Loucy (cell line): ENCODE results near the gene KCNQ2.

ENCODE experiments used
- H2AFZ ChIP-seq: fragments of 200-600 bp; sonication (generic); 2 replicates; pipeline ENCODE4 v1.6.0; 2016; ENCODE audit warnings: antibody characterized with exemption, mild to moderate bottlenecking, low read length, moderate library complexity
- H3F3A ChIP-seq: fragments of 200-600 bp; 2 replicates; pipeline ENCODE4 v1.6.0; 2016; ENCODE audit warnings: antibody characterized with exemption, low read depth, mild to moderate bottlenecking
- H3K27me3 ChIP-seq: fragments of 200-600 bp; sonication (generic); 2 replicates; pipeline ENCODE4 v1.6.1; 2014; ENCODE audit warnings: low read length, mild to moderate bottlenecking; ENCODE audit not compliant: insufficient read depth, poor library complexity, severe bottlenecking
- H3K36me3 ChIP-seq: fragments of 200-600 bp; sonication (generic); 2 replicates; pipeline ENCODE4 v1.6.1; 2016; ENCODE audit warnings: low read length; ENCODE audit not compliant: insufficient read depth
- H3K4me1 ChIP-seq: fragments of 200-600 bp; sonication (generic); 2 replicates; pipeline ENCODE4 v1.5.1; 2014; ENCODE audit warnings: low read length, mild to moderate bottlenecking; ENCODE audit not compliant: insufficient read depth, poor library complexity, severe bottlenecking
- H3K4me2 ChIP-seq: fragments of 200-600 bp; sonication (generic); 2 replicates; pipeline ENCODE4 v1.6.0; 2014; ENCODE audit warnings: antibody characterized with exemption, low read length, low read depth, mild to moderate bottlenecking; ENCODE audit not compliant: poor library complexity, severe bottlenecking
- H3K4me3 ChIP-seq: fragments of 200-600 bp; sonication (generic); 2 replicates; pipeline ENCODE4 v1.5.1; 2014; ENCODE audit warnings: low read length, mild to moderate bottlenecking, mixed read lengths; ENCODE audit not compliant: poor library complexity, severe bottlenecking
- H3K79me2 ChIP-seq: fragments of 200-600 bp; sonication (generic); 2 replicates; pipeline ENCODE4 v1.6.1; 2014; ENCODE audit warnings: low read length; ENCODE audit not compliant: insufficient read depth
- H3K9ac ChIP-seq: fragments of 200-600 bp; sonication (generic); 2 replicates; pipeline ENCODE4 v1.6.0; 2014; ENCODE audit warnings: mild to moderate bottlenecking, low read depth, low read length, moderate library complexity; ENCODE audit not compliant: poor library complexity, severe bottlenecking
- H3K9me2 ChIP-seq: fragments of 200-600 bp; sonication (generic); replicated peaks from 2 replicates; pipeline ENCODE4 v1.6.1; 2016; ENCODE audit warnings: low read depth, low read length, mixed read lengths
- H3K9me3 ChIP-seq: fragments of 200-600 bp; sonication (generic); 2 replicates; pipeline ENCODE4 v1.6.1; 2014; ENCODE audit warnings: mild to moderate bottlenecking, antibody characterized with exemption, low read length, low read depth; ENCODE audit not compliant: insufficient read depth
- H4K20me1 ChIP-seq: fragments of 200-600 bp; sonication (generic); 2 replicates; pipeline ENCODE4 v1.6.0; 2014; ENCODE audit warnings: antibody characterized with exemption, low read length, mild to moderate bottlenecking; ENCODE audit not compliant: insufficient read depth, poor library complexity, severe bottlenecking
- EZH2phosphoT487 ChIP-seq: fragments of 200-600 bp; IDR thresholded peaks from 2 replicates; pipeline ENCODE4 v1.6.1; 2018; ENCODE audit warnings: antibody characterized with exemption, mild to moderate bottlenecking, moderate library complexity, borderline replicate concordance
- TF ChIP-seq, protein P1 (sequence below): fragments of 200-600 bp; sonication (generic); conservative IDR thresholded peaks from 2 replicates; pipeline ENCODE4 v1.5.1; 2014; ENCODE audit warnings: mild to moderate bottlenecking, antibody characterized with exemption, low read length

KCNQ2 gene

DNA sequence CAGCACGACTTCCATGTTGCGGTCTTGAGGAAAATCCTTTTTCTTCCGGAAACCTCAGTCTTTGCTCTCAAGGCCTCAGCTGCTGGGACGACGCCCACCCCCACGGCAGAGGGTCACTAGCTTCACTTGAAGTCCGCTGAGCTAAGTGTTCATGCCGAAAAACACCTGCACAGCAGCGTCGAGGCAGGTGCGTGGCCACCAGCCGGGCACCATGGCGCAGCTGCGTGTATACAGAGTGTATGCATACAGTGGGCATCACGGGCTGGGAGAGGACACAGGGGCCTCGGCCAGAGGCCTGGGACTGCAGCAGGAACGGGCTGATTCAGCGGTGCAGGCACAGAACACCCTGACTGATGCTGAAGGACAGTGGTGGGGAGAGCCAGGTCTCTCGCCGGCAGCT is 20.1 kb downstream of the KCNQ2 start:
- Histone ChIP-seq H3K9me2 (no peaks in the 10 kb centered on the region), H3K9me3 (no peaks in the 10 kb centered on the region), H3F3A (no peaks in the 10 kb centered on the region), H3K4me2 (no peak overlapping the region), H3K9ac (no peak overlapping the region), H2AFZ (no peak overlapping the region), H3K27me3 (no peaks in the 10 kb centered on the region), H3K4me3 (no peak overlapping the region), H4K20me1 (no peaks in the 10 kb centered on the region), H3K36me3 (no peaks in the 10 kb centered on the region), H3K79me2 (no peaks in the 10 kb centered on the region), H3K4me1 (peaks cover 12% of the 10 kb centered on the region)
- TF ChIP-seq, protein P1, sequence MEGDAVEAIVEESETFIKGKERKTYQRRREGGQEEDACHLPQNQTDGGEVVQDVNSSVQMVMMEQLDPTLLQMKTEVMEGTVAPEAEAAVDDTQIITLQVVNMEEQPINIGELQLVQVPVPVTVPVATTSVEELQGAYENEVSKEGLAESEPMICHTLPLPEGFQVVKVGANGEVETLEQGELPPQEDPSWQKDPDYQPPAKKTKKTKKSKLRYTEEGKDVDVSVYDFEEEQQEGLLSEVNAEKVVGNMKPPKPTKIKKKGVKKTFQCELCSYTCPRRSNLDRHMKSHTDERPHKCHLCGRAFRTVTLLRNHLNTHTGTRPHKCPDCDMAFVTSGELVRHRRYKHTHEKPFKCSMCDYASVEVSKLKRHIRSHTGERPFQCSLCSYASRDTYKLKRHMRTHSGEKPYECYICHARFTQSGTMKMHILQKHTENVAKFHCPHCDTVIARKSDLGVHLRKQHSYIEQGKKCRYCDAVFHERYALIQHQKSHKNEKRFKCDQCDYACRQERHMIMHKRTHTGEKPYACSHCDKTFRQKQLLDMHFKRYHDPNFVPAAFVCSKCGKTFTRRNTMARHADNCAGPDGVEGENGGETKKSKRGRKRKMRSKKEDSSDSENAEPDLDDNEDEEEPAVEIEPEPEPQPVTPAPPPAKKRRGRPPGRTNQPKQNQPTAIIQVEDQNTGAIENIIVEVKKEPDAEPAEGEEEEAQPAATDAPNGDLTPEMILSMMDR: no peak
- no peak for TF ChIP-seq EZH2phosphoT487

DNA sequence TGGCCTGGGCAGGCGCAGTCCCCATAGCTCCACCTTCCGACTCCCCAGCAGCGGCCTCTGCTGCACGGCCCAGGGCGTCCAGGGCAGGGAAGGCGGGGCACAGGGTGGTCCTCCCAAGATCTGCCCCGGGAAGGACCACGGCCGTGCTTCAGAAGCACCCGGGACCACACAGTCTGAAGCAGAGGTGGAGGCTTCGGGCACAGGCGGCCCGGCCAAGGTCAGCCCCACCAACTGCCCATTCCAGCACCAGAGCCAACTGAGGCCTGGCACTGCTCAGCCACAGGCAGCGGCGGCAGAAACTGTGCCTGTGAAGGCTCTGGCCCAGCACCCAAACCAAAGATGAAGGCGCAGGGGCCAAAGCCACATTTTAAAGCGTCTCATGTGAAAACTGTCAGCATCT is 20.6 kb downstream of the KCNQ2 start:
- no peak overlapping the region for H3K4me2 ChIP-seq
- no peaks in the 10 kb centered on the region for H3K79me2 ChIP-seq
- no peaks in the 10 kb centered on the region for H4K20me1 ChIP-seq
- TF ChIP-seq EZH2phosphoT487: no peak
- TF ChIP-seq, protein P1: no peak
- no peaks in the 10 kb centered on the region for H3F3A ChIP-seq
- no peak overlapping the region for H2AFZ ChIP-seq
- no peaks in the 10 kb centered on the region for H3K9me2 ChIP-seq
- H3K9ac ChIP-seq: no peak overlapping the region
- H3K4me1 ChIP-seq: peaks cover 8% of the 10 kb centered on the region
- H3K9me3 ChIP-seq: no peaks in the 10 kb centered on the region
- H3K27me3 ChIP-seq: no peaks in the 10 kb centered on the region
- no peaks in the 10 kb centered on the region for H3K36me3 ChIP-seq
- no peak overlapping the region for H3K4me3 ChIP-seq

DNA sequence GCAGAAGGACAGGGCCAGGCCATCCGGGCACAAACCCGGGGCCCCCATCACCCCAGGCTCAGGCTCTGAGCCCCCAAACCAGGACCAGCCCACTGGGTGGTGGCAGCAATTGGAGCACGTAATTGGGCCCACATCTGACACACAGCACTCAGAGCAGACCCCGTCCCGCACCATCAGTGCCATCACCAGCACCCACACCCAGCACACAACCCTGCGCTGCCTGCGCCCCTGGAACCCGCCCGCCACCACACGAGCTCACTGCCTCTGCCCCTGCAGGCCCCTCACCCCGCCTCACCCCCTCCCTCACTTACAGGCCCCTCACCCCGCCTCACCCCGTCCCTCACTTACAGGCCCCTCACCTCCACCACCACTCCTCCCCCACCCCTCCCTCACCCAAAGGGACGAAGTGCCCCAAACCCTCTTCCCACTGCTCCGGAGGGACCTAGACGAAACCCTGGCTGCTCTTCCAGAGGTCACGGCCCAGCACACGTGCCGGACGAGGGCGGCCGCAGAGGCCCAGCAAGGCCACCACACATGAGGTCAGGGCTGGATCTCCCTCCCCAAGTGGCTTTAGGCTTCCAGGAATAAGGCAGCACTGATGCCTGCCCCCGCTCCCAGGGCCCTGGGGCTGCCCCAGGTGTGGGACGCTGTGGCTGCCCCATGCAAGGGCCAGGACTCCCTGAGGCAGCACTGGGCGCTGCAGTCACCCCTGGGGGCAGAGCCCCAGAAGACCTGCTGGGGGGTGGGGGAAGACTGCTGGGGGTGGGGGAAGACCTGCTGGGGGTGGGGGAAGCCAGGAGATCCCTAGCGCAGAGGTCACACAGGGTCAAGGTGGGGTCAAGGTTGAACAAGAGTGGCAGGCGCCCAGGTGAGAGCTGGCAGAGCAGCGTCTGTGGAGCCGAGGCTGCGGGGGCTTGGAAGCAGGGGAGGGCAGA is 22.4 kb downstream of the KCNQ2 start:
- H3K4me1 ChIP-seq: peaks cover 18% of the 10 kb centered on the region
- TF ChIP-seq EZH2phosphoT487: no peak
- TF ChIP-seq, protein P1: no peak
- no peak overlapping the region for H3K9ac ChIP-seq
- H3F3A ChIP-seq: no peaks in the 10 kb centered on the region
- no peaks in the 10 kb centered on the region for H3K79me2 ChIP-seq
- H3K9me3 ChIP-seq: no peaks in the 10 kb centered on the region
- H3K27me3 ChIP-seq: no peaks in the 10 kb centered on the region
- H3K4me3 ChIP-seq: no peak overlapping the region
- H2AFZ ChIP-seq: no peak overlapping the region
- H3K4me2 ChIP-seq: no peak overlapping the region
- no peaks in the 10 kb centered on the region for H3K9me2 ChIP-seq
- no peaks in the 10 kb centered on the region for H3K36me3 ChIP-seq
- no peaks in the 10 kb centered on the region for H4K20me1 ChIP-seq
